Thyroid gland (tissue), 4 donors: Measurements from ENCODE around the gene CST7.

ENCODE experiments used
- CTCF ChIP-seq, 6 experiments: fragments of 200-600 bp in 3 of 6; fragments of 450-650 bp in 3 of 6; sonication (generic) in 3 of 6; IDR thresholded peaks; one replicate each; pipeline ENCODE4 v1.5.1; 2016 to 2019; ENCODE audit warnings: antibody characterized with exemption in 6 of 6, mild to moderate bottlenecking in 2 of 6, inconsistent platforms in 1 of 6, moderate library complexity in 1 of 6
- POLR2A ChIP-seq, 2 donors: fragments of 450-650 bp; IDR thresholded peaks; one replicate each; pipeline ENCODE4 v1.6.1; 2017; ENCODE audit warnings: antibody characterized with exemption in 2 of 2, mild to moderate bottlenecking in 2 of 2, moderate library complexity in 1 of 2

GRCh38 chr20:24978513-24978912 is 29.4 kb downstream of the CST7 start:
- no peak for TF ChIP-seq CTCF (IDR thresholded peaks at IDR 0.05)
- TF ChIP-seq POLR2A (IDR thresholded peaks at IDR 0.05): no peak
